Thyroid gland (tissue), 4 donors: ENCODE data around the gene TRH.
"Not testable (repeated sequence)": the region's sequence is repeated elsewhere in the genome, so short reads cannot be mapped to it uniquely, and the experiment has no call there.

Experiments used
- CTCF ChIP-seq, 6 experiments: fragments of 200-600 bp in 3 of 6; fragments of 450-650 bp in 3 of 6; sonication (generic) in 3 of 6; IDR thresholded peaks; one replicate each; pipeline ENCODE4 v1.5.1; 2016 to 2019; ENCODE audit warnings: antibody characterized with exemption in 6 of 6, mild to moderate bottlenecking in 2 of 6, inconsistent platforms in 1 of 6, moderate library complexity in 1 of 6
- POLR2A ChIP-seq, 2 donors: fragments of 450-650 bp; IDR thresholded peaks; one replicate each; pipeline ENCODE4 v1.6.1; 2017; ENCODE audit warnings: antibody characterized with exemption in 2 of 2, mild to moderate bottlenecking in 2 of 2, moderate library complexity in 1 of 2

GRCh38 chr3:130002666-130003598 lies 28.4 kb downstream of the TRH start:
- TF ChIP-seq POLR2A (IDR thresholded peaks at IDR 0.05), result not testable (repeated sequence)
- TF ChIP-seq CTCF (IDR thresholded peaks at IDR 0.05), result peak in 4 of 6 experiments; percentile 28 to 89 (median 88)
